Measurements from ENCODE around the gene CEP250.

Gene CEP250

DNA sequence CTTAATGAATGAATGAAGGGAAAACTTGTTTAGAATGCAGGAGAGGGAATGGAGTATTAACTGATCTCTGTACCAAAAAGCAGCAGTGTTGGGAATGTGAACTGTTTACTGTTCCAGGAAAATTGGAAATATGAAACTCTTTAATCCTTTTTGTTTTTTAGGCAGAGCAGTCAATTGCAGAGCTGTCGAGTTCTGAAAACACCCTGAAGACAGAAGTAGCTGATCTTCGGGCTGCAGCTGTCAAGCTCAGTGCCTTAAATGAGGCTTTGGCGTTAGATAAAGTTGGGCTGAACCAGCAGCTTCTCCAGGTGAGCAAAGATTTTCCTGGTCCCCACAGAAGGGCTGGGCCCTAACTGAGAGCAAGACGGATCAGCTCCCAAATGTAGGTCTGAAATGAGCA lies 20.9 kb downstream of the CEP250 start:
- FAIRE-seq: no peak
- TF ChIP-seq POLR2A (IDR thresholded peaks at IDR 0.05; ENCODE audit: low read depth, low read length) (no peak), TAF1 (IDR thresholded peaks at IDR 0.05; ENCODE audit: borderline replicate concordance, low read depth, low read length) (no peak), POLR2AphosphoS5 (IDR thresholded peaks at IDR 0.05; ENCODE audit: low read depth, low read length) (no peak)
- DNase-seq (ENCODE audit: insufficient read length): no peak

DNA sequence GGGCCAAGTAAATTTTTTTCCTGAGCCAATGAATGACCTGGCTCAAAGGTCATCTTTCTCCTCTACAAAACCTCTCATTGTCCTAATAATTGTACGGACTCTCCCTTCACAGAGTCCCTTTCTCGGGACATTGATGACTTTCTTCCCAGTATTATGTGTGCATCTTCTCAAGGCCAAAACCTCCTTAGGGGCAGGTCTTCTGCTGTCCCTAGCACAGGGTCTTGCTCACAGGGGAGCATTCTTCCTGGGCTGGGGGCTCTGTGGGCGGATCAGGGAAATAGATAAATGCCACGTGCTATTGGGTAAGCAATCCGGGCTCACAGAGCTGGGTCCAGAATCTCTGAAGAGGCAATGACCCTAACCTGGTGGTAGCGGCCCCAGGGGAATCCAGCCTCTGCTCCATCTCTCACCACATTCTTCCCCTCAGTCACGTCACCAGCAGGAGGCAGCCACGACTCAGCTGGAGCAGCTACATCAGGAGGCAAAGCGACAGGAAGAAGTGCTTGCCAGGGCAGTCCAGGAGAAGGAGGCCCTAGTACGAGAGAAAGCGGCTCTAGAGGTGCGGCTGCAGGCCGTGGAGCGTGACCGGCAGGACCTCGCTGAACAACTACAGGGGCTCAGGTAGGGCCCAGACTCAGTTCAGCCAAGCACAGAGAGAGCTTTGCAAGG lies 23.5 kb downstream of the CEP250 start:
- FAIRE-seq (no peak), DNase-seq (ENCODE audit: insufficient read length) (no peak)
- TF ChIP-seq POLR2AphosphoS5 (IDR thresholded peaks at IDR 0.05; ENCODE audit: low read depth, low read length) (no peak), POLR2A (IDR thresholded peaks at IDR 0.05; ENCODE audit: low read depth, low read length) (no peak), TAF1 (IDR thresholded peaks at IDR 0.05; ENCODE audit: borderline replicate concordance, low read depth, low read length) (no peak)

DNA sequence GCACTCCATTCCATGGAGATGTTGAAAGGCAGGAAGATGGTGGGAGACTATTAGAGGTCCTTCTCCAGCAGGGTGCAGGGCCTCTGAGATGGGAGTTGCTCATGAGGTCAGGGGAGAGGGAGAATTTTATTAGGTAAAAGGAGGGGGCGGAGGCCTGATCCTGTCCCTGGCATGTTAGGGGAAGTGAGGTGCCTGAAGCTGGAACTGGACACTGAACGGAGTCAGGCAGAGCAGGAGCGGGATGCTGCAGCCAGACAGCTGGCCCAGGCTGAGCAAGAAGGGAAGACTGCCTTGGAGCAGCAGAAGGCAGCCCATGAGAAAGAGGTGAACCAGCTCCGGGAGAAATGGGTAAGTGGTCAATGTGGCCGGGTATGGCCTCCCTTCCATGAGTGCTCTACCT lies 24.4 kb downstream of the CEP250 start:
- TF ChIP-seq POLR2A (IDR thresholded peaks at IDR 0.05; ENCODE audit: low read depth, low read length): no peak
- no peak for TF ChIP-seq POLR2AphosphoS5 (IDR thresholded peaks at IDR 0.05; ENCODE audit: low read depth, low read length)
- no peak for TF ChIP-seq TAF1 (IDR thresholded peaks at IDR 0.05; ENCODE audit: borderline replicate concordance, low read depth, low read length)
- no peak for DNase-seq (ENCODE audit: insufficient read length)
- FAIRE-seq: no peak

GRCh38 chr20:35487479-35487878 lies 32.1 kb downstream of the CEP250 start:
- TF ChIP-seq TAF1 (IDR thresholded peaks at IDR 0.05; ENCODE audit: borderline replicate concordance, low read depth, low read length) (no peak), POLR2AphosphoS5 (IDR thresholded peaks at IDR 0.05; ENCODE audit: low read depth, low read length) (no peak), POLR2A (IDR thresholded peaks at IDR 0.05; ENCODE audit: low read depth, low read length) (no peak)
- FAIRE-seq (no peak), DNase-seq (ENCODE audit: insufficient read length) (no peak)

- no peak for TF ChIP-seq POLR2AphosphoS5 (IDR thresholded peaks at IDR 0.05; ENCODE audit: low read depth, low read length)
- TF ChIP-seq POLR2A (IDR thresholded peaks at IDR 0.05; ENCODE audit: low read depth, low read length): no peak
- no peak for TF ChIP-seq TAF1 (IDR thresholded peaks at IDR 0.05; ENCODE audit: borderline replicate concordance, low read depth, low read length)
- DNase-seq (ENCODE audit: insufficient read length) (no peak), FAIRE-seq (no peak)
Measured at GRCh38 chr20:35489717-35490116, 34.3 kb downstream of the CEP250 start.

GRCh38 chr20:35490736-35491181 lies 35.4 kb downstream of the CEP250 start:
- DNase-seq (ENCODE audit: insufficient read length): peak; percentile 59

GRCh38 chr20:35491823-35492222 lies 36.4 kb downstream of the CEP250 start:
- no peak for TF ChIP-seq POLR2A (IDR thresholded peaks at IDR 0.05; ENCODE audit: low read depth, low read length)
- no peak for TF ChIP-seq POLR2AphosphoS5 (IDR thresholded peaks at IDR 0.05; ENCODE audit: low read depth, low read length)
- TF ChIP-seq TAF1 (IDR thresholded peaks at IDR 0.05; ENCODE audit: borderline replicate concordance, low read depth, low read length): no peak
- no peak for FAIRE-seq
- no peak for DNase-seq (ENCODE audit: insufficient read length)

More at GRCh38 chr20:35490736-35491181, 35.4 kb downstream of the CEP250 start:
- FAIRE-seq: peak; percentile 99
- TF ChIP-seq POLR2A (IDR thresholded peaks at IDR 0.05; ENCODE audit: low read depth, low read length) (peak; percentile 97), POLR2AphosphoS5 (IDR thresholded peaks at IDR 0.05; ENCODE audit: low read depth, low read length) (peak; percentile 97), TAF1 (IDR thresholded peaks at IDR 0.05; ENCODE audit: borderline replicate concordance, low read depth, low read length) (peak; percentile 80)

DNA sequence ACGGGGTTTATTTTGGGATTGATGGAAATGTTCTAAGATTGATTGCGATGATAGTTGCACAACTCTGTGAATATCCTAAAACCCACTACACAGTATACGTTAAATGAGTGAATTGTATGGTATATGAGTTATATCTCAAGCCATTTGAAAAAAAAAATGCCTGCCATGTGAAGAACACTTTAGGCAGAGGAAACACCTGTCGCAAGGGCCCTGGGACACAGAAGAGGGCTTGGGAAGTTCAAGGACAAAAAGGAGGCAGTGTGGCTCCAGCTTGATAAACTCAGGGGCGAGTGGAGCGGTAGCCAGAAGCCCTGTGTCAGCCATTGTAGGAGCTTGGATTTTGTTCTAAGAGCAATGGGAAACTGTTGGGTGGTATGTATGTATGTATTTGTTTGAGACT lies 37.0 kb downstream of the CEP250 start:
- DNase-seq (ENCODE audit: insufficient read length) (no peak), FAIRE-seq (no peak)
- TF ChIP-seq POLR2A (IDR thresholded peaks at IDR 0.05; ENCODE audit: low read depth, low read length): no peak
- no peak for TF ChIP-seq POLR2AphosphoS5 (IDR thresholded peaks at IDR 0.05; ENCODE audit: low read depth, low read length)
- TF ChIP-seq TAF1 (IDR thresholded peaks at IDR 0.05; ENCODE audit: borderline replicate concordance, low read depth, low read length): no peak

- no peak for TF ChIP-seq POLR2A (IDR thresholded peaks at IDR 0.05; ENCODE audit: low read depth, low read length)
- no peak for TF ChIP-seq TAF1 (IDR thresholded peaks at IDR 0.05; ENCODE audit: borderline replicate concordance, low read depth, low read length)
- TF ChIP-seq POLR2AphosphoS5 (IDR thresholded peaks at IDR 0.05; ENCODE audit: low read depth, low read length): no peak
- FAIRE-seq: no peak
- DNase-seq (ENCODE audit: insufficient read length): no peak
Measured at GRCh38 chr20:35496481-35496880, 41.1 kb downstream of the CEP250 start.

DNA sequence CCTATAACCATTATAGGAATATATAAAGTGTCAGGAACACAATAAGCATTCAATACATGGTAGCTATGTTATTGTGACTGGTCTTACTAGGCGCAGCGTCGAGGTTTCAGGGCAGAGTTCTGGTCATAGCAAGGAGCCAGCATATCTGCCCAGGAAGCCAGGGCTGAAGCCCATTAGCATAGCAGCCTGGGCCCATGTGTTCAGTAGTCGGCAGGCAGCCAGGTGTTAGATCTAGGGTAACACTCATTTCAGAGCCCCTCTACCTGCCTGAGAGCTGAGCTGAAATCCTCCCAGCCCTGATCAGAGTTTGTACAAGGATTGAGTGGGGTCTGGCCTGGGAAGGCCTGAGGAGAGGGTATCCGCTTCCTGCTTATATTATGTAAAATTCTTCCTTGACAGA lies 41.9 kb downstream of the CEP250 start:
- TF ChIP-seq POLR2AphosphoS5 (IDR thresholded peaks at IDR 0.05; ENCODE audit: low read depth, low read length) (no peak), POLR2A (IDR thresholded peaks at IDR 0.05; ENCODE audit: low read depth, low read length) (no peak), TAF1 (IDR thresholded peaks at IDR 0.05; ENCODE audit: borderline replicate concordance, low read depth, low read length) (no peak)
- no peak for FAIRE-seq
- no peak for DNase-seq (ENCODE audit: insufficient read length)

GRCh38 chr20:35497780-35498189 lies 42.4 kb downstream of the CEP250 start:
- FAIRE-seq (no peak), DNase-seq (ENCODE audit: insufficient read length) (no peak)
- TF ChIP-seq POLR2A (IDR thresholded peaks at IDR 0.05; ENCODE audit: low read depth, low read length) (no peak), TAF1 (IDR thresholded peaks at IDR 0.05; ENCODE audit: borderline replicate concordance, low read depth, low read length) (no peak), POLR2AphosphoS5 (IDR thresholded peaks at IDR 0.05; ENCODE audit: low read depth, low read length) (no peak)

DNA sequence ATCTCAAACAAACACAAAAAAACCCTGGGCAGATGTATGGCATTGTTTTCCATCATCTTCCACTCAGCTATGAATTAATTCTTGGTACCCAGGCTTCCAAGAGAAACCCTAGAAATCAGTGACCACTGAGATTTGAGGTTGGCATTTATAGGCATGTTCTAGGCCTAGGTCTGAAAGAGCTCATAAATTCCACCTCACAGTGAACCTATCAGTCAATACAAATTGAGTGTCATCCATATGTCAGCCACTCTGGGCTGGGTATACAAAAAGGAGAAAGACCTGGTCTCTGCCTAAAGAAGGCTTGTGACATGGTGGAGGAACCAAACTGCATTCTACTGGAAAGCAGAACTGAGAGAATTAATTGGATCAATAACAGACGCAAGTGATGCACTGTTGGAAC lies 43.9 kb downstream of the CEP250 start:
- TF ChIP-seq POLR2A (IDR thresholded peaks at IDR 0.05; ENCODE audit: low read depth, low read length) (no peak), TAF1 (IDR thresholded peaks at IDR 0.05; ENCODE audit: borderline replicate concordance, low read depth, low read length) (no peak), POLR2AphosphoS5 (IDR thresholded peaks at IDR 0.05; ENCODE audit: low read depth, low read length) (no peak)
- DNase-seq (ENCODE audit: insufficient read length) (no peak), FAIRE-seq (no peak)
